ENCODE measurements around the gene KRTAP5-5.
A peak's percentile ranks its signal among the peaks of the same experiment; 100 is the strongest.
"Not testable (repeated sequence)": the region's sequence is repeated elsewhere in the genome, so short reads cannot be mapped to it uniquely, and the experiment has no call there.

The KRTAP5-5 gene

GRCh38 chr11:1629326-1630185 is at the start of gene KRTAP5-5:
Gene KRTAP5-5 (plus strand): TSS chr11:1629775. CDS start chr11:1629841, 66 bp downstream.
- no peak for DNase-seq

GRCh38 chr11:1581976-1582375 is 47.6 kb upstream of the KRTAP5-5 start:
- no peak for DNase-seq

GRCh38 chr11:1582909-1583308 is 46.7 kb upstream of the KRTAP5-5 start:
- not testable (repeated sequence) for DNase-seq

GRCh38 chr11:1584661-1585370 is 44.8 kb upstream of the KRTAP5-5 start, which contains the start of gene KRTAP5-1:
Gene KRTAP5-1 (minus strand): TSS chr11:1585283. CDS start chr11:1585249, 34 bp downstream.
- DNase-seq: not testable (repeated sequence)

GRCh38 chr11:1586699-1587098 is 42.9 kb upstream of the KRTAP5-5 start:
- no peak for DNase-seq

- peak; percentile 68 for DNase-seq
Measured at GRCh38 chr11:1589191-1589963, 40.2 kb upstream of the KRTAP5-5 start.

- no peak for DNase-seq
Measured at GRCh38 chr11:1589996-1590395, 39.6 kb upstream of the KRTAP5-5 start.

- DNase-seq: no peak
Measured at GRCh38 chr11:1592628-1593027, 36.9 kb upstream of the KRTAP5-5 start.

- DNase-seq: not testable (repeated sequence)
Measured at GRCh38 chr11:1595994-1596575, 33.5 kb upstream of the KRTAP5-5 start.

- DNase-seq: not testable (repeated sequence)
Measured at GRCh38 chr11:1596576-1597121, 32.9 kb upstream of the KRTAP5-5 start.

- no peak for DNase-seq
Measured at GRCh38 chr11:1597331-1597993, 32.1 kb upstream of the KRTAP5-5 start.

GRCh38 chr11:1597994-1598380 is 31.6 kb upstream of the KRTAP5-5 start, which contains the start of gene KRTAP5-2:
Gene KRTAP5-2 (minus strand): TSS chr11:1598294. CDS start chr11:1598250, 44 bp downstream.
- DNase-seq: no peak

GRCh38 chr11:1598406-1598805 is 31.2 kb upstream of the KRTAP5-5 start:
- not testable (repeated sequence) for DNase-seq

- peak; percentile 17 for DNase-seq
Measured at GRCh38 chr11:1598816-1599215, 30.8 kb upstream of the KRTAP5-5 start.

- DNase-seq: no peak
Measured at GRCh38 chr11:1600626-1601025, 28.9 kb upstream of the KRTAP5-5 start.

GRCh38 chr11:1601663-1602062 is 27.9 kb upstream of the KRTAP5-5 start:
- DNase-seq: not testable (repeated sequence)

- DNase-seq: no peak
Measured at GRCh38 chr11:1603629-1604028, 25.9 kb upstream of the KRTAP5-5 start.

GRCh38 chr11:1604181-1604580 is 25.4 kb upstream of the KRTAP5-5 start:
- DNase-seq: no peak

- DNase-seq: no peak
Measured at GRCh38 chr11:1604711-1605110, 24.9 kb upstream of the KRTAP5-5 start.

GRCh38 chr11:1605923-1606322 is 23.7 kb upstream of the KRTAP5-5 start:
- peak; percentile 30 for DNase-seq

- DNase-seq: not testable (repeated sequence)
Measured at GRCh38 chr11:1607156-1607845, 22.3 kb upstream of the KRTAP5-5 start.
